MM.1S (cell line): Measurements from ENCODE around the gene VSTM2L.

ENCODE experiments used
- DNase-seq: peaks from one replicate; pipeline ENCODE4 v3.0.0-alpha.2; 2015
- H2AFZ ChIP-seq: fragments of 300-600 bp; sonication (generic); 2 replicates; pipeline ENCODE4 v1.6.0; 2016; ENCODE audit warnings: antibody characterized with exemption, low read length
- H3F3A ChIP-seq: fragments of 300-600 bp; sonication (generic); 2 replicates; pipeline ENCODE4 v1.6.1; 2016; ENCODE audit warnings: mild to moderate bottlenecking, antibody characterized with exemption, low read length, moderate library complexity, mixed read lengths; ENCODE audit not compliant: insufficient read depth
- H3K27ac ChIP-seq: fragments of 300-600 bp; sonication (generic); 2 replicates; pipeline ENCODE4 v1.5.1; 2016; ENCODE audit warnings: mild to moderate bottlenecking, low read length
- H3K27me3 ChIP-seq: fragments of 300-600 bp; sonication (generic); replicated peaks from 2 replicates; pipeline ENCODE4 v1.6.0; 2016; ENCODE audit warnings: low read length; ENCODE audit not compliant: insufficient read depth
- H3K36me3 ChIP-seq: fragments of 300-600 bp; sonication (generic); replicated peaks from 2 replicates; pipeline ENCODE4 v1.6.1; 2016; ENCODE audit warnings: mild to moderate bottlenecking, low read length, mixed read lengths; ENCODE audit not compliant: insufficient read depth
- H3K4me1 ChIP-seq: fragments of 300-600 bp; sonication (generic); 2 replicates; pipeline ENCODE4 v1.6.1; 2016; ENCODE audit warnings: low read length, mixed read lengths
- H3K4me2 ChIP-seq: fragments of 300-600 bp; sonication (generic); 2 replicates; pipeline ENCODE4 v1.6.0; 2016; ENCODE audit warnings: low read depth, low read length
- H3K4me3 ChIP-seq: fragments of 300-600 bp; sonication (generic); 2 replicates; pipeline ENCODE4 v1.5.1; 2016; ENCODE audit warnings: low read length, mixed read lengths
- H3K79me2 ChIP-seq: fragments of 300-600 bp; sonication (generic); 2 replicates; pipeline ENCODE4 v1.6.1; 2016; ENCODE audit warnings: mixed run types, low read length, mixed read lengths
- H3K9ac ChIP-seq: fragments of 300-600 bp; sonication (generic); 2 replicates; pipeline ENCODE4 v1.6.1; 2016; ENCODE audit warnings: low read length, mixed read lengths
- H3K9me2 ChIP-seq: fragments of 300-600 bp; sonication (generic); replicated peaks from 2 replicates; pipeline ENCODE4 v1.6.1; 2016; ENCODE audit warnings: mild to moderate bottlenecking, low read length, mixed read lengths; ENCODE audit not compliant: insufficient read depth
- H3K9me3 ChIP-seq: fragments of 300-600 bp; sonication (generic); replicated peaks from 2 replicates; pipeline ENCODE4 v1.6.1; 2016; ENCODE audit warnings: mild to moderate bottlenecking, low read length, mixed read lengths; ENCODE audit not compliant: insufficient read depth
- H4K20me1 ChIP-seq: fragments of 300-600 bp; sonication (generic); 2 replicates; pipeline ENCODE4 v1.6.1; 2016; ENCODE audit warnings: mild to moderate bottlenecking, low read length, moderate library complexity, mixed read lengths; ENCODE audit not compliant: insufficient read depth
- EZH2 ChIP-seq: fragments of 300-600 bp; sonication (generic); optimal IDR thresholded peaks from 2 replicates; pipeline ENCODE3; 2017; ENCODE audit warnings: low read depth, mild to moderate bottlenecking, antibody characterized with exemption, low read length, mixed read lengths
- EZH2phosphoT487 ChIP-seq: fragments of 300-600 bp; sonication (generic); IDR thresholded peaks from 2 replicates; pipeline ENCODE4 v1.6.1; 2018; ENCODE audit warnings: antibody characterized with exemption, low read length
- TF ChIP-seq, protein P1 (sequence below): fragments of 300-600 bp; sonication (generic); IDR thresholded peaks from 2 replicates; pipeline ENCODE4 v1.5.1; 2016; ENCODE audit warnings: antibody characterized with exemption, low read length, mixed read lengths

VSTM2L gene

GRCh38 chr20:37980383-37980782 lies 77.5 kb downstream of the VSTM2L start:
- Histone ChIP-seq H3K27me3 (no peaks in the 10 kb centered on the region), H4K20me1 (no peaks in the 10 kb centered on the region), H3K27ac (no peak overlapping the region), H3K9ac (no peak overlapping the region), H3K4me3 (no peak overlapping the region), H3K4me1 (no peaks in the 10 kb centered on the region), H3K9me2 (no peaks in the 10 kb centered on the region), H2AFZ (no peak overlapping the region), H3F3A (no peaks in the 10 kb centered on the region), H3K9me3 (no peaks in the 10 kb centered on the region), H3K79me2 (no peaks in the 10 kb centered on the region), H3K4me2 (no peak overlapping the region), H3K36me3 (no peaks in the 10 kb centered on the region)
- DNase-seq, result no peak
- TF ChIP-seq EZH2, result no peak
- no peak for TF ChIP-seq EZH2phosphoT487
- TF ChIP-seq, protein P1, sequence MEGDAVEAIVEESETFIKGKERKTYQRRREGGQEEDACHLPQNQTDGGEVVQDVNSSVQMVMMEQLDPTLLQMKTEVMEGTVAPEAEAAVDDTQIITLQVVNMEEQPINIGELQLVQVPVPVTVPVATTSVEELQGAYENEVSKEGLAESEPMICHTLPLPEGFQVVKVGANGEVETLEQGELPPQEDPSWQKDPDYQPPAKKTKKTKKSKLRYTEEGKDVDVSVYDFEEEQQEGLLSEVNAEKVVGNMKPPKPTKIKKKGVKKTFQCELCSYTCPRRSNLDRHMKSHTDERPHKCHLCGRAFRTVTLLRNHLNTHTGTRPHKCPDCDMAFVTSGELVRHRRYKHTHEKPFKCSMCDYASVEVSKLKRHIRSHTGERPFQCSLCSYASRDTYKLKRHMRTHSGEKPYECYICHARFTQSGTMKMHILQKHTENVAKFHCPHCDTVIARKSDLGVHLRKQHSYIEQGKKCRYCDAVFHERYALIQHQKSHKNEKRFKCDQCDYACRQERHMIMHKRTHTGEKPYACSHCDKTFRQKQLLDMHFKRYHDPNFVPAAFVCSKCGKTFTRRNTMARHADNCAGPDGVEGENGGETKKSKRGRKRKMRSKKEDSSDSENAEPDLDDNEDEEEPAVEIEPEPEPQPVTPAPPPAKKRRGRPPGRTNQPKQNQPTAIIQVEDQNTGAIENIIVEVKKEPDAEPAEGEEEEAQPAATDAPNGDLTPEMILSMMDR, result no peak

DNA sequence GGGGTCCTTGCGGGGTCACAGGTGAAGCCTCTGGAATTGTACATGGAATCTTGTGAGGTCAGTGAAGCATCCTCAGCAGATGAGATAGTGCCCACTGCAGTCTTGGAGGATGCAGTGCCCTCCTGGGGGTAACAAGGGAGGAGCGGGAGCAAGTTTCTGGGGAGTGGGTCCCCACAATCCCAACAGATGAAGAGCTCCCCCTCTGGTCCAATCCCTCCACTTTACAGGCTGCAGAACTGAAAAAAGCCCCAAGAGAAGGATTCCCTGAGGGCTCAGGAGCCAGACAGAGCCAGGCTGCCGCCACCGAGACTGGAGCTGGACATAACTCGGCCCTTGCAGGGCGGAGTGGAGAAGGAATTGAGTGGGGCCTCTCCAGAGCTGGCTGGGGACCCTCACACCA lies 77.9 kb downstream of the VSTM2L start:
- Histone ChIP-seq H3K4me1 (no peaks in the 10 kb centered on the region), H3K9ac (no peak overlapping the region), H3K79me2 (no peaks in the 10 kb centered on the region), H3K27ac (no peak overlapping the region), H4K20me1 (no peaks in the 10 kb centered on the region), H3K9me2 (no peaks in the 10 kb centered on the region), H3K27me3 (no peaks in the 10 kb centered on the region), H3K4me2 (no peak overlapping the region), H3F3A (no peaks in the 10 kb centered on the region), H3K36me3 (no peaks in the 10 kb centered on the region), H2AFZ (no peak overlapping the region), H3K9me3 (no peaks in the 10 kb centered on the region), H3K4me3 (no peak overlapping the region)
- TF ChIP-seq EZH2 (no peak), EZH2phosphoT487 (no peak)
- TF ChIP-seq, protein P1, result no peak
- DNase-seq, result no peak

DNA sequence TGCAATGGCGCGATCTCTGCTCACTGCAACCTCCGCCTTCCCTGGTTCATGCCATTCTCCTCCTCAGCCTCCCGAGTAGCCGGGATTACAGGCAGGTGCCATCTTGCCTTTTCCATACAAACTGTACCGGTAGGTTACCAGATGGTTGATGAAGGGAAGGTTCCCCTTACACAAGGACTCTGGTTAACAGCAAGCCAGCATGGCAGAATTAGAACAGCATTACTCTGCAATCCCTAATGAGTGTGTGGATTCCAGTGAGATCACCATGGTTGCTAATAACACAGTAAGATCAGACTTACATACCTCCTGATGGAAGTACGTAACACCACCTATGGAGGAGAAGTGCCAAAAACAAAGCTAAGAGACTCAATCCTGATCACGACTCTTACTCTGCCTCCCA lies 78.6 kb downstream of the VSTM2L start:
- Histone ChIP-seq H3F3A (no peaks in the 10 kb centered on the region), H2AFZ (no peak overlapping the region), H3K9me3 (no peaks in the 10 kb centered on the region), H3K27ac (no peak overlapping the region), H3K4me3 (no peak overlapping the region), H3K9ac (no peak overlapping the region), H3K79me2 (no peaks in the 10 kb centered on the region), H3K4me2 (no peak overlapping the region), H3K27me3 (no peaks in the 10 kb centered on the region), H3K36me3 (no peaks in the 10 kb centered on the region), H3K9me2 (no peaks in the 10 kb centered on the region), H3K4me1 (no peaks in the 10 kb centered on the region), H4K20me1 (no peaks in the 10 kb centered on the region)
- no peak for DNase-seq
- no peak for TF ChIP-seq EZH2phosphoT487
- no peak for TF ChIP-seq EZH2
- TF ChIP-seq, protein P1, result no peak
